HL-60/S4 (cell line): ENCODE results near the gene BEST3.

Experiments used
- in situ Hi-C: fragments of 300-500 bp; cut with MboI; formaldehyde crosslinking; loops from 2 replicates; pipeline ENCODE4 v1.14.3; 2022; ENCODE audit warnings: low sequenced_read_pairs

The BEST3 gene

DNA sequence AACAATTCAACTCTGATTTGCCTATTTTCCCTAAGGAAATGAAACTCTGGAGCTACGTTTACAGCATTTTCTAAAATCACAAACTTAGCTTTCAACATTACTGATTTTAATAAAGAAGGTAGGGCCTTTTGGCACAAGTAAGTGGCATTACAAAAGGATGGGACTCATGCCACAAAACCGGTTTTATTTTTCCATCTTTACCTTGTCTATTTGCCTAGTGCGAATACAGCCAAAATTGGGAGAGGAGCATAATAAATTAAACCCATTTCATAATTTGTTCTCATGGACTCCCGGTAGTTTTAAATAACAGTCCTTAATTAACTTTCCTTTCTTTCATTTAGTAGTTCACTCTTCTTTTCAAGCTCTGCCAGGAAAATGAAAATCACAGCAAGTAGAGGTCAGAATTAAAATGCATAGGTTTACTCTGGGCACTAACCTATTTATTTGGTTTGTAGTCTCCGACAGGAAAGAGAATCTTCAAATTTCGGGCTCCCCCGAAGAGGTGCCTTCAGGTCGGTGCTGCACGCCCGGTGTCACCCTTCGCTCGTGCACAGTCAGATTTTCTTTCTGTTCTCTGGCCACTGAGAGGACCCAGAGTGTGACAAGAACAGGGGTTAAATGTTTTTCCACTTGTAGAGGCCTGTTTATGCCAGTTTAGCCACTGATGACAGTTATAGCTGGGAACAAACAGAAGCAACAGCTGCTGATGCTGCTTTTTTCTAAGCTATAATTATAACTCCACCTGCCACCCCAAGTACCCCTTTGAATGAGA is at the start of gene BEST3:
BEST3 (minus strand) TSS at position 535 of the 772 bp plus-strand sequence. CDS start 1,505 bp downstream, outside the sequence.
- in situ Hi-C loops = no loop called here

GRCh38 chr12:69744109-69744508 is 45.0 kb upstream of the BEST3 start:
- in situ Hi-C loops = no loop called here

DNA sequence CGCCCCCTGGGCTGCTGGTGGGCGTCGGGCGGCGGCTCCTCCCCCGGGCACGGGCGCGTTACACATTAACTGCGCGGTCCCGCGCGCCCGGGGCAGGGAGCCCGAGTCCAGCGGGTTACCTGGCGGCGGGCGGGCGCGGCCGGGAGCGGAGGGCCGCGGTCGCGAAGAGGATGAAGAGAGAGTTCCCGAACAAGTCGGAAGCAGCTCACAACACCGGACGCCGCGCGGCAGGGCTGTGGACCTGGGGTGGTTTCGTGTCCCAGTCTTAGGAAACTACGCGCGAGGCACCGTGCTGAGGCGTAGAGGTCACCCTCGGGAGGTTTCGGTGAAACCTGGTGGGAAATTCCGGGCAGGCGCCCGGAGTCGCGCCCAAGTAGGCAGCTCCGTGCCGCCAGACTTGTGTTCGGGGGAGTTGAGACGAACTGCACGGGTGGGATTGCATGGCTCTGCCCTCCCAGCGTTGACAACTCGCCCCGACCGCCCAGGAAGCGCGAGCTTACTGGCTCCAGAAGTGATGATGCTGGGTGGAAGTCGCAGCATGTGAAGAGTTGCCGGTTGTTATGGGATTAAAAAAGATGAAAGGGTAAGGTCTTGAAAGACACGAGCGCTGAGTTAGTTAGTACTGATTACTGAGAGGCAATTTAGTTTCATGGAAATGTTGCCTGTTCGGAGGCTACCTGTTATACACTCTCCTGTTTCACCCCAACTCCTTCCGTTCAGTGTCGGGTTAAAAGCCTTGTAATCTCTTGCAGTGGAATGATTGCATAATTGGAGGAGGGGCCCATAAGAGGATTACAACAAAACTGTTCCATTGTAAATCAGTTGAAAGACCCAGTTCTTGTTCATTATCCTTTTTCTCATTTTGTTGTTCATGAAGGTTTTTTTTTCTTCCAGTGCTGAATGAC is 40.4 kb upstream of the BEST3 start:
- in situ Hi-C loops = no loop called here

GRCh38 chr12:69738351-69739286 is 39.5 kb upstream of the BEST3 start, which contains the start of gene RAB3IP:
TSS of gene RAB3IP (plus strand) at chr12:69738860. CDS start at chr12:69755409, 16,549 bp downstream.
- in situ Hi-C loops = no loop called here

GRCh38 chr12:69733638-69734037 is 34.5 kb upstream of the BEST3 start:
- in situ Hi-C loops = no loop called here

GRCh38 chr12:69732088-69732487 is 33.0 kb upstream of the BEST3 start:
- in situ Hi-C loops = no loop called here

- in situ Hi-C loops = no loop called here
These were observed 27.8 kb upstream of the BEST3 start for GRCh38 chr12:69726922-69727321.

GRCh38 chr12:69720750-69721149 is 21.6 kb upstream of the BEST3 start:
- in situ Hi-C loops = no loop called here

- in situ Hi-C loops = no loop called here
These were observed 20.5 kb upstream of the BEST3 start for GRCh38 chr12:69719336-69720316.

DNA sequence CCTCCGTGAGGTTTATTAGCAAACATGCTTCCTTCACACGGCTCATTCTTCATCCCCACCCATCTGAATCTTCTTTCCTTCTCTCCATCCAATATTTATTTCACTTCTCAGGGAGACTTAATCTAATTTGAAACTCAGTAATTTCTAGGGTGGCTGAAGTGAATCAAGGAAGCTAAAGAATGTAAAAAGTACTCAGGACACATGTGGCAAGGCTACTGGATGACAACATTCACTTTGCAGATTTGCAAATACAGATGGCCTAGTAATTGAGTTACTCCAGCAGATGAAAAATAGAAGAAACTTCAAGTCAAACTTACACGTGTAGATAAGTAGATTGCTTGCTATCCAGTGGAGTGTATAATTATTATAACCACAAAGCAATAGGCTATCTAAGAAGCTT is 15.4 kb upstream of the BEST3 start:
- in situ Hi-C loops = no loop called here

- in situ Hi-C loops = no loop called here
These were observed 13.7 kb upstream of the BEST3 start for GRCh38 chr12:69712826-69713225.

DNA sequence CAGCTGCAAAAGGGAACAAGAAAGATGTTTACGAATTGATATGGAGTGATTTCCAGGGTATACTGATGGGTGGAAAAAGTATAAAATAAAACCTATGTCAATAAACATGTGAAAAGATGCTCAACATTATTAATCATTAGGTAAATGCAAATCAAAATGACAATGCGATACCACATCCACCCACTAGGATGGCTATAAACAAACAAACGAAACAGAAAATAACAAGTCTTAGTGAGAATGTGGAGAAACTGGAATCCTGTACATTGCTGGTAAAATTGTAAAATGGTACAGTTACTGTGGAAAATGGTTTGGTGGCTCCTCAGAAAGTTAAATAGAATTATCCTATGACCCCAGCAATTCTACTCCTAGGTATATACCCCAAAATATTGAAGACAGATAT is 9.5 kb upstream of the BEST3 start:
- in situ Hi-C loops = no loop called here

DNA sequence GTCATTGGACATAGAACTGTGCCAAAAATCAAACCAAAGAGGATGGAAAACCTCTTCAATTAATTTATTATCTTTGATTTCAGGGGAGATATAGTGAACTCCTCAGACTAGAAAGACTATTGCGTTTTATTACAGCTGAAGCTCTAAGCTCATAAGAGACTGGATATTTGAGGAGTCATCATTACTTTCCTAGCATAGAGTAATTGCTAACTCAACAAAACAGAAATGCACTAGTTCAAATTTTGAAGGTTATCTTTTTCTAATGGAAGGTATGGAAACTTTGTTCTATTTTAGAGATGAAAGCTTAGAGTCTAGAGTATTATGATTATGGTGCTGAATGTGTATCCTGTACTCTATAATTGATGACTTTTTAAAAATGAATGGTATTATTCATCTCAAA is 5.3 kb upstream of the BEST3 start:
- in situ Hi-C loops = no loop called here

DNA sequence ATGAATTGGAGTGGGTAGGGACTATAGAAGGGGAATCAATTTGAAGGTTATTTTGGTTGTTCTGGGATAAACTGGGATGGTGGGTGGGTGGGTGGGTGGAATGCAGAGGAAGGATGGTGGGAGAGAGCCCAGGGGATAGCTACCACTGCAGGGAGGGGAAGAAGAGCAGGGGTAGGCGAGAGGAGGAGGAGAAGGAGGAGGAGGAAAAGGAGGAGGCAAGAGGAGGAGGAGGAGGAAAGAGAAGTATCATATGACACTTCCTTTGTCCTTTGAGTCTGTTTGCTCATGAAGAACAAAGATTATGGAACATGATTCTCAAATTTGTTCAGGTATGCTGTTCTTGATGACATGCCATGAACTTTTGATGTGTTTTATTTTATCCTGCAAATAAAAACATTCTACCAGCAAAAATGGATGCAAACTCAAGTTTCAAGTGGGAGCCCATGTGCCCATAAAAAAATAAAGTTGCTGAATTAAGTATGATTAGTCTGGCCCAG is 4.1 kb upstream of the BEST3 start:
- in situ Hi-C loops = no loop called here

- in situ Hi-C loops = no loop called here
These were observed 2.7 kb upstream of the BEST3 start for GRCh38 chr12:69701826-69702225.

DNA sequence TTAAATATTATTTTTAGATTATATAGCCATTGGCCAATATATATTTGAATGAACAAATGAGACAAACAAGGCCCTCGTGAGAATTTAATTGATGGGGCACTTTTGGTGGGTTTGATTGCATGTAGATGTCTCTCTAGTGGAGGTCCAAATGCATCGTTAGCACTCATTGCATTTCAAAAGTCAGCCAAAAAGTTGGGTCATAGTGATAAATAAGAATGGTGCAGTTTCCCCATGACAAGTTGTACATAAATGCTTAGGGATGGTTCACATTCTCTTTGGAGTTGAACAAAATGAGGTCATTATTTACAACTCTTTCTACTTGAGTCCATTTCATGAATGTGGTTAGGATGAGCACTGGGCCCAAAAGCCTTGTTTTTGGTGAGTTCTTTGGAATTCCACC is 1.0 kb downstream of the BEST3 start:
- in situ Hi-C loops = no loop called here

GRCh38 chr12:69694123-69694522 is 5.0 kb downstream of the BEST3 start:
- in situ Hi-C loops = no loop called here

GRCh38 chr12:69689638-69690037 is 9.5 kb downstream of the BEST3 start:
- in situ Hi-C loops = no loop called here
